Mucosa of gallbladder (tissue), 1 donor: ENCODE measurements around the gene PCDHGC4. TPM values are rescaled to one million over a fixed set of nuclear protein-coding genes. Genes with fewer than 3 reads are reported as not detected.
A peak's percentile ranks its signal among the peaks of the same experiment; 100 is the strongest.

Source experiments
- DNase-seq: peaks from one replicate; pipeline ENCODE4 v3.0.0-alpha.2; 2020; ENCODE audit warnings: low spot score
- total RNA-seq: library from RNA; stranded (reverse); gene quantifications from one replicate; pipeline ENCODE4 v1.2.1, GENCODE V29; 2021
- donor health status: DM: no; HTN: no; CAD: no.

PCDHGC4 gene
- total RNA-seq, 1 donor from 2014 or later: 2.6 TPM

DNA sequence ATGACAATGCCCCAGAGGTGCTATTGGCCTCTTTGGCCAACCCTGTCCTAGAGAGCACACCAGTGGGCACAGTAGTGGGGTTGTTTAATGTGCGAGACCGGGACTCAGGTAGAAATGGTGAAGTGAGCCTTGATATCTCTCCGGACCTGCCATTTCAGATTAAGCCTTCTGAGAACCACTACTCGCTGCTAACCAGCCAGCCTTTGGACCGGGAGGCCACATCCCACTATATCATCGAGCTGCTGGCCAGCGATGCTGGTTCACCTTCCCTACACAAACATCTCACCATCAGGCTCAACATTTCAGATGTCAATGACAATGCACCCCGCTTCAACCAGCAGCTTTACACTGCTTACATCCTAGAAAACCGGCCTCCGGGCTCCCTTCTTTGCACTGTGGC lies 5.4 kb downstream of the PCDHGC4 start:
- no peak for DNase-seq

DNA sequence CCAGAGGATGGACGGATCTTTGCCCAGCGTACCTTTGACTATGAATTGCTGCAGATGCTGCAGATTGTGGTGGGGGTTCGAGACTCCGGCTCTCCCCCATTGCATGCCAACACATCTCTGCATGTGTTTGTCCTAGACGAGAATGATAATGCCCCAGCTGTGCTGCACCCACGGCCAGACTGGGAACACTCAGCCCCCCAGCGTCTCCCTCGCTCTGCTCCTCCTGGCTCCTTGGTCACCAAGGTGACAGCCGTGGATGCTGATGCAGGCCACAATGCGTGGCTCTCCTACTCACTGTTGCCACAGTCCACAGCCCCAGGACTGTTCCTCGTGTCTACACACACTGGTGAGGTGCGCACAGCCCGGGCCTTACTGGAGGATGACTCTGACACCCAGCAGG lies 5.9 kb downstream of the PCDHGC4 start:
- no peak for DNase-seq

DNA sequence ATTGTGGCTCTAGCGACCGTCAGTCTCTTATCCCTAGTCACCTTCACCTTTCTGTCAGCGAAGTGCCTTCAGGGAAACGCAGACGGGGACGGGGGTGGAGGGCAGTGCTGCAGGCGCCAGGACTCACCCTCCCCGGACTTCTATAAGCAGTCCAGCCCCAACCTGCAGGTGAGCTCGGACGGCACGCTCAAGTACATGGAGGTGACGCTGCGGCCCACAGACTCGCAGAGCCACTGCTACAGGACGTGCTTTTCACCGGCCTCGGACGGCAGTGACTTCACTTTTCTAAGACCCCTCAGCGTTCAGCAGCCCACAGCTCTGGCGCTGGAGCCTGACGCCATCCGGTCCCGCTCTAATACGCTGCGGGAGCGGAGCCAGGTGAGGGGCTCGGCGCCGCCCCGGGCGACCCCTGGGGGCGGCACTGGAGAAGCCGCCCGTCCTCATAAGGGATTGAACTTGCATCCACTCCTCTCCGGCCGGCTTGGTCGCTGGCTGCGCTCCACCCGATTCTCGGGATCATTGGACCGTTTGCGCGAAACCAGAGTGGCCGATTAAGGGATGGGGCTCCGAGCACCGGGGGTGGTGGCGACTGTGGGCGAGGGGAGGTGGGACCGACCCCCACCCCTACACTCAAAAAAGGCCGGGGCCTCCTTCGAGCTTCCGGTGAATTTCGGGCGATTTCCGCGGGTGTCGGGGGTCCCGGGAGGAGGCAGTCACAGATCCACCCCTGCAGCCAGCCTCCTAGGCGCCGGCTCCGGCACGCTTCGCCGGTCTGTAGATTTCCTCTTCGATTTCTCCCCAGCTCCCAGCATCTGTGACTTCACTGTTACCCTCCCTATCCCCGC lies 6.7 kb downstream of the PCDHGC4 start:
- no peak for DNase-seq

DNA sequence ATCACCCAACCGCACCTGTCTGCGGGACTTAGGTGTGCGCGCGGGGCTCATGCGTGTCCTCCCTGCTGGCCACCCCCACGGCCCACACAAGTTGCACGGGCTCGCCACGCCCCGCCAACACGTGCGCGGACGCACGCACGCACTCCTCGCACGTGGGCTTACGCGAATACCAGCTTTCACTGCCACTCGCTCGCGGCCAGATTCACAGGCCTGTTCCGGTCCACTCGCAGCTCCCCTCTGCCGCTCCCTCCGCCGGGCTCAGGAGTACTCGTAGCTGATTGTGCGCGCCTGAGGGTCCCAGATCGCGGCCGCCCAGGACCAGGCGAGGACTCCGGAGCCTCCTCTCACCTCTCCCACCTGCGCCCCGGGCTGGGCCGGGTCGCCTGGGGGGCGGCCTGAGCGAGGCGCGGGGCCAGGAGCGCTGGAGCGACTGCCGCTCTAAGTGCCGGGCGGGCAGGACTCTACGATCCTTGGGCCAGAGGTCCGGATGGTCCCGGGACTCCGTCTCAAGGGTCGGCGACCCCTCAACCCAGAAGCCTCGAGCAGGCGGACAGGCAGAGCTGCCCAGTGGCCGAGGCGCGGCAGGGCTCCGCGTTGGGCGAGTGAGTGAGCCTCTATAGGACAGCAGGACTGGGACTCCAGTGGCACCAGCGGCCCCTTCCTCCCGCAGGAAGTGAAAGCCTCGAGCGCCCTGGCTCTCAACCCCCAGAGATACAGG lies 7.5 kb downstream of the PCDHGC4 start:
- no peak for DNase-seq

DNA sequence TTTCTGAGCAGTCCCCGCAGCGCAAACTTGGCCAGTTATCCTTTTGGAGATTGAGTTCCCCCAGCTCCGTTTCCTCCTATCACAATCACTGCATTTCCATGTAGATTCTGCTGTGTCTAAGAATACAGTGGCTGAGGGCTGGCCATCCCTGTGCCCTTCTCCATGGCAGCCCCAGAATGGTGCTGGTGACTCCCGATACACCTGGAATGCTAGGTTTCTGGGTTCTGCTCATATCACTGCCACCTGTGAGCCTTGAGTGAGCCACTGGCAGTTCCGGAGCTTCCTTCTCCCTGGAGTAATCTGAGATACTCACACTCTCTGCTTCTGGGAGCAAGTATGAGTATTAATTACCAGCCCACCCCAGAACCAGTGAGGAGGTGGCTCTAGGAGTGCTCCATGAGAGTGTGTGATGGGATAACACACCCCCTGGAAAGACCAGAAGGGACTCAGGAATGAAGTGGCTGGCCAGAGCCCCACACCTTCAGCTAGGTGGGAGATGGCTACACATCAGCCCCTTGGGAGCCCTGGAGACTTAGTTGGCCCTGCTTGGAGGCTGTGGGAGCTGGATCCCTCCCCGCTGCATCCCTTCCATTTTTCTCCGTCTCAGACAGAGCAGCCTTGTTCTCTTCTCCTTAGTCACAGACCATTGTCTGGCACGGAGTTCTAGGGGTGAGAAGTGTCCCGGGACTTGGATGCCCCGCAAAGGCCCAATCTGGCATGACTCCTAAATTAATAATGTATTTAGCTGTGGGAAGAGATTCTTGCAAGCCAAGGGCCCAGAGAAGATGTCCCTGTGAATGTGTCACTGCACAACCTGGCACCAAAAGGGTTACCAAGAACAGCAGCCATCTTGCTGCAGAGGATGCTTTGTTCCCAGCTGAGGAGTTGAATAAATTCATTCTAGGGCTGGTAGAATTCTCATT lies 8.9 kb downstream of the PCDHGC4 start:
- DNase-seq: no peak

DNA sequence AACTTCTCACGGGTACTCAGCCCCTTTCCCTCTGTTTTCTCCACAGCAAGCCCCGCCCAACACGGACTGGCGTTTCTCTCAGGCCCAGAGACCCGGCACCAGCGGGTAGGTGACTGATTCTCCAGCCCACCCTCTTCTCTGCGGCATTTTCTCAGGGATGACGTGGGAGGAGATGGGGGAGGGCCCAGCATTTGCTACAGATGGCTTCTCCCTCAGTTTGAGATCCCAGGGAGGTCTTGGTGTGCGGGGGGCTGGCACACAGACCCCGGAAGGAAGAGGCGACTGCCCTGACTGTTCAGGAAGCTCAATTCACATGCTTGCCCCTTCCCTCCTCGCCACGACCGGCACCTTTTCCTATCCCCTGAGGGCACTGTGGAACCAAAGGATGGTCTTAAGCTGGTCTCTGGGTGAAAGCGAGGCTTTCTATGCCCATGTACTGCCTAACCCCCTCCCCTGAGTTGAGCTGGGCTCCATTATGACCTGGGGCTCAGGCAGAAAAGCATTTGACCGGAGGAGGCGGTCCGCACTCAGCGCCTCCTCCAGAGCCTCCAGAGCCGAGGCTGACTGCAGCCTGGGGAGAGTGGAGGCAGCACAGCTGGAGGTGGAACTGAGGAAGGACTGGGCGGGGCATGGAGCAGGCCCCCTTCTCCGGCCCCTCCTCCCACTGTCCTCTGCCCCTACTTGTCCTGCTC lies 10.1 kb downstream of the PCDHGC4 start:
- no peak for DNase-seq

DNA sequence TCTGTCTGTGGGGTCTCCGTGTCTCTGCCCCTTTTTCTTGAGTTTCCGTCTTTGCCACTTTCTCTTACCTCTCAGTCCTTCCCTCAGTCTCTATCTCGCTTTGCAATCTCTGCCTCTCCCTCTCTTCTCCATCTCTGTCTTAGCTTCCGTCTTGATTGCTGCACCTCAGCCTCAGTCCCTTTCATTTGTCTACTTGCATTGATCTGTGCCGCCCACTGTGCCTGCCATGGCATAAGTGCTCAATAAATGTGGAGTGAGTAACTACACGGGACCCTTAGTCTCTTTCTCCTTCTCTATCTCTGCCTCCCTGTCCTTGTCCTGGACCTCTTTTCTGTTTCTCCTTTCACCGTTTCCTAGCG lies 10.6 kb downstream of the PCDHGC4 start:
- no peak for DNase-seq

DNA sequence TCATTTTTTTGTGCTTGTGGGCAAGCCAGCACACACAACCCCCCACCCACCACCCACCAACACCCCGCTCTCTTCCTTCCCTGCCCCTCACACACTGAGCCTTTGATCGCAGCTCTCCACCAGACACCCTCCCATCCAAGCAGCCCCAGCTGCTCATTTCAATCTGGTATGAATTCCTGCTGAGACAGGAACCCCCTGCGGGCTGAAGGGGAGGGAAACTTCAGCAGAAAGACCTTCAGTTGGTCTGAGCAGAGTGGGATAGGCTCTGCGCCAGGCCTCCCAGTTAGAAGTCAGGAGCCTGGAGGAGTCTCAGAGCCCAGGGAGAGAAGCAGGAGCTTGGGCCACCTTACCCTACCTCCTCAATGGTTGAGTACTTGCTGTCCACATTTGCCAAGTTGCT lies 11.2 kb downstream of the PCDHGC4 start:
- no peak for DNase-seq

DNA sequence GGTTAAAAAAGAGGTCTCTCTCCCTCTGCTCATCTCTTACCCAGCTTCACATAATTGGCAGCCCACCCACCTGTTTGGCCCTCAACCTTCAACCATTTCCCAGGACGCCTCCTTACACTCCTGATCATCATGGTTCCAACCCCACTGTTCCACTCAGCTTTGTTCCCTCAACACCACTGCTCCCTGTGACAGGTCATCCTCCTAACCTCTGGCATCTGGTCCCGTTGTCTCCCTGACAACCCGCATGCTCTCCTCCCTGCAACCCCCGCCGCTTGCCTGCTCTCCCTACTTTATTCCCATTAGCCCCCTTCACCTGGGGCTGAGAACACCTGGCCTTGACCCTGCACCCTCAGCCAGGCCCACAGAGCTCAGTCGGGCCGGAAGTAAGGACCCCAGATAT lies 16.9 kb downstream of the PCDHGC4 start:
- DNase-seq: no peak

DNA sequence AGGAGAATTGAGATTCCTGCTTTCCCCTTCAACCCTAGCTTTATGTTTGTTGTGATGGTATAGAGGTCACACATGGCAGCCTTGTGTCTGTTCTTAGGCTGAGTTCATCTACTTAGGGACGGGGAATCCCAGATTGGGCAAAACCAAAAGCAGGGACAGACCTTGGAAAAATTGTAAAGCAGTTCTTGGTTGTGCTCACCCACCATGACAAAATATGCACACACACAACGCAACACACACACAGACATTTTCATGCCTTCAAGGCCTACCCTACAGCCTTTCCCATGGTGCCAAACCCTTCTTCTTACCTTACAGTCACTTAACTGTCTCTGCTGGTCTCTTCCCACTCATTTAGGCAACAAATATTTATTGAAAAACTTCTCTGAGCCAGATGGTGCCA lies 18.9 kb downstream of the PCDHGC4 start:
- no peak for DNase-seq

DNA sequence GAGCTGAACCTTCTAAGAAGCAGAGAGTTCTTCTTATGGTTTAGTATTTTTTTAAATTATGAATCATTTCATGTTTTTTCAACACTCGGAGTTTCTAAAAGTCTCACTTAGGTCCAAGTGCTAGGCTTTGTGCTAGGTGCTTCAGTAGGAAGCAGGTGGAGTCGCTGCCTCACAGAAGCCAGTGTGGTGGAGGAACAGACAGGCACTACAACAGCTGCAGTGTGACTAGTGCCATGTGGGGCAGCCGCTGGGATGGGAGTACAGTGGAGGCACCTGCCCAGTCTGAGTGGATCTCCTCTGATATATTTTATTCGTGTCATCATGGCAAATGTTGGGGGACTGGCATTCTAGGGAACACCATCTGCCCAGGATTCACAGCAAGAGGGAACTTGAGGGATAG lies 19.4 kb downstream of the PCDHGC4 start:
- no peak for DNase-seq

DNA sequence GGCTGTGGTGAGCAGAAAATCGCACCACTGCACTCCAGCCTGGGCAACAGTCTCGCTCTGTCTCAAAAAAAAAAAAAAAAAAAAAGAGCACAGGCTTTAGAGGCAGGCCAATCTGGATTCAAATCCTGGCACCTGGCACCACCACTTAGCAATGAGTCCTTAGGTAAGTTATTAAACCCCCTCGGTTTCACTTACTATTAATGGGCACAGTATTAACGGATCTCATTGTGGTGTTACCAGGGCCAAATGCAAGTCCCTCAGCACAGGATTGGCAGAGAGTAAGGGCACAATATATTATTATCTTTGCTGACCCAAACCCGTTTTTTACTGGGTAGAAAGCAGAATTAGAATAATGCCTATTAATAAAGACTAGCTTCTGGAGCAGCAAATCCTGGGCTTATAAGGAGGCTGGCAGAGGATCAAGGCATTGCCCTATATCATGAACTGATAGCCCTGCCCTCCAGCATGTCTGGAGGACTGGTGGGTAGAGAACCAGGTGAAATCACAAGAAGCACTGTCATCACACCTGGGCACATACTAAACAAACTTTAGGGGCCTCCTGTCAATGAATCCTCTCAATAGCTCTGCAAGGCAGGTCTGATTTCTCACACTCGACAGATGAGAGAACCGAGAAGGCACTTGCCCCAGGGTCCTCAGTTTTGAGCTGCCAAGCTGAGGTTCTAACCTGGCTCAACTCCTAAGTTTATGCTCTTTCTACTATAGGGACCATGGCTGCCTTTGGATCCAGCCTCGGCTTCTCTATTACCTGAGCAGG lies 21.7 kb downstream of the PCDHGC4 start:
- no peak for DNase-seq

DNA sequence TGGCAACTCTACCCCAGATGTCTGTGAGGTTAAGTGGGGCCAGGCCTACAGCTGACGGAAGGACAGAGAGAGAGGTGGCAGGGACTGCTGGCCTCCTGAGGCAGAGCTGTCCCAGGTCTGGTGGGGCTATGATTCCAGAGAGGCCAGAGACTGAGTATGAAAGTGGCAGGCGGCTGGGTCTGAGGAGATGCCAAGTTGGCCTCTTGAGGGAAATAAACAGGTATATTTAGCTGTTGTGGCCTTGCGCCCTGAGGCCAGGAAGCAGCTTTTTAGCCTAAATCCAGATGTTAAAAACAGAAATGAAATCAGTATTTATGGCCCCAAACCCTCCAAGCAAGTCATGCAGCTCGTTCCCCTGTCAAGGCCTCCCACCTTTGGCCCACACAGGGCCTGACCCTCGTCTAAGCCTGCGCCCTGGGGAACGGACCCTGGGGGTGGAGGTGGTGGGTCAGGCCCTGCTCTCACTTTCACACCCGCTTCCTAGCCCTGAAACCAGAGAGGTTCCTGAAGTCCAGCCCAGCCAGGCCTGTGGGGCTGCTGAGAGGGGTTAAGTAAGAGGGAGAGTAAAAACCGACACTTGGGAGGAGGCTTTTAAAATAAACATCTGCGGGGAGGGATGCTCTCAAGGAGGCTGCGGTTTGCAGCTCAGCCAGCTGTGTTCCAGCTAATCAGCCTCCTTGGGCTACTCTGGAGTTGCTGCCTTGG lies 22.7 kb downstream of the PCDHGC4 start:
- no peak for DNase-seq

DNA sequence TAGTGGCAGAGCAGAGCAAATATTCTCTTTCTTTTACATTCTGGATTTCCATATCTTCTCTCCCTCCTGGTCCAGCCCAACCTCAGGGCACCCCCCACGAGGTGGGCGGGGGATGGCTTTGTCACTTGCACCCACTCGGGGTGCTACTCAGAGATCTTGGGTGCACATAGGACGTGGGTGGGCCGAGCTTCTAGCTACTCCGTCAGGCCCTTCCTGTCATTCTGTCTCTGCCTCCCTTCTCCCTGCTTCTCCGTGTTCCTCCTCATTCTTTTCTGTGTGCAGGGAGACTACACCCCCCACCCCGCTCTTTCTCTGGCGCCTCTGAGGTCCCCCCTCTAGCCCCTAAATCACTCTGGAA lies 23.6 kb downstream of the PCDHGC4 start:
- no peak for DNase-seq

DNA sequence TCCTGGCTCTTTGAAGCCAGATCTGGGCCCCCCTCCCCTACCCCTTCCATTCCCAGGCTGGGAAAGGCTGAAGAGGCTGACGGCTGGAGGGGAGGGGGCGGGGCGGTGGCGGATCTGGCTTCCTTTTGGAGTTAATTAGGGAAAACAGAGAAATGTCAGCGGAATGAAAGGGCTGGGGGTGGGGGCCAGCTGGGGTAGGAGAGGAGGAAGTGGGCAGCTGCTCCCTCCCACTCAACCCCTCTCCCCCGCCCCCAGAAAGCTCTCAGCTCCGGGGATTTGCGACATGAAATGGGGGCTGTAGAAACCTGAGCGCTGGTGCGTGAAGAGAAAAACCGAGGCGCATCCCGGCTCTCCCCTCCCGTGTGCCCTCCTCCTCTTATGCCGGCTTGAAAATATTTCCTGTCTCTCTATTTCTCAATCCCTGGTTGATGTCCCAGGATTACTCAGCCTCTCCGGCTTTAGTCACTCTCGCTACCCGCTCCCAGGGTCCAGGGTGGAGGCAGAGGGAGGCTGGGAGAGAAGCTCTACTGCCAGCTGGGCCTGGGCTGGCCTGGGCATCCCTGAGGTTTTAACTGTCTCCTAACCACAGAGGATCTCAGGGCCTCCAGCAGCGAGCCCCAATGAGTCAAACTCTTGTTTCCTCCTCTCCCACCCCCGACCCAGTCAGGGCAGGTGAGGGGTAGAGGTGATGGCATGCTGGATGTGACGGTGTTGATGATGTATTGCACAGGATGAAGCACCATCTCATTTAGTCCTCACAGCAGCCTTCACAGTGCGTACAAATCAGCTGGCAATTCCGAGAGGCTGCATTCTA lies 24.2 kb downstream of the PCDHGC4 start:
- peak; percentile 40 for DNase-seq

DNA sequence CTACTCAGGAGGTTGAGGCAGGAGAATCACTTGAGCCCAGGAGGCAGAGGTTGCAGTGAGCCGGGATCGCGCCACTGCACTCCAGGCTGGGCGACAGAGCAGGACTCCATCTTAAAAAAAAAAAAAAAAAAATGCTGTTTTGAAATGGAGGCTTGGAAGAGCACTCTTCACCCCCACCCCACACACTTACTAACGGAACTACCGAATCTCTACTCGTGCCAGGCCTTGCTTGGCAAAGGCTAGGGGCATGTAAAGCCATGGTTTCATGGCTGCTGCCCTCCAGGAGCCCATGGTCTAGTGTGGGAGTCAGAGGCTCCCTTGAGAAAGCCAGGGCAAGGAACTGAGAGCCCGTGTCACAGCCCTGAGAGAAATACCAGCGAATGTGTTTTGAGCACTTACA lies 25.3 kb downstream of the PCDHGC4 start:
- DNase-seq: no peak

DNA sequence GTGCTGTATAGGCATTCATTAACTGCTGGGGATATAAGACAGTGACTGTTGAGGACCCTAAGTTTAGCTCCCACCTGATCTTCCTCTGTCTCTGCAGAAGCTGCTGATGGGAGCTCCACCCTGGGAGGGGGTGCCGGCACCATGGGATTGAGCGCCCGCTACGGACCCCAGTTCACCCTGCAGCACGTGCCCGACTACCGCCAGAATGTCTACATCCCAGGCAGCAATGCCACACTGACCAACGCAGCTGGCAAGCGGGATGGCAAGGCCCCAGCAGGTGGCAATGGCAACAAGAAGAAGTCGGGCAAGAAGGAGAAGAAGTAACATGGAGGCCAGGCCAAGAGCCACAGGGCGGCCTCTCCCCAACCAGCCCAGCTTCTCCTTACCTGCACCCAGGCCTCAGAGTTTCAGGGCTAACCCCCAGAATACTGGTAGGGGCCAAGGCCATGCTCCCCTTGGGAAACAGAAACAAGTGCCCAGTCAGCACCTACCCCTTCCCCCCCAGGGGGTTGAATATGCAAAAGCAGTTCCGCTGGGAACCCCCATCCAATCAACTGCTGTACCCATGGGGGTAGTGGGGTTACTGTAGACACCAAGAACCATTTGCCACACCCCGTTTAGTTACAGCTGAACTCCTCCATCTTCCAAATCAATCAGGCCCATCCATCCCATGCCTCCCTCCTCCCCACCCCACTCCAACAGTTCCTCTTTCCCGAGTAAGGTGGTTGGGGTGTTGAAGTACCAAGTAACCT lies 26.2 kb downstream of the PCDHGC4 start:
- DNase-seq: no peak

DNA sequence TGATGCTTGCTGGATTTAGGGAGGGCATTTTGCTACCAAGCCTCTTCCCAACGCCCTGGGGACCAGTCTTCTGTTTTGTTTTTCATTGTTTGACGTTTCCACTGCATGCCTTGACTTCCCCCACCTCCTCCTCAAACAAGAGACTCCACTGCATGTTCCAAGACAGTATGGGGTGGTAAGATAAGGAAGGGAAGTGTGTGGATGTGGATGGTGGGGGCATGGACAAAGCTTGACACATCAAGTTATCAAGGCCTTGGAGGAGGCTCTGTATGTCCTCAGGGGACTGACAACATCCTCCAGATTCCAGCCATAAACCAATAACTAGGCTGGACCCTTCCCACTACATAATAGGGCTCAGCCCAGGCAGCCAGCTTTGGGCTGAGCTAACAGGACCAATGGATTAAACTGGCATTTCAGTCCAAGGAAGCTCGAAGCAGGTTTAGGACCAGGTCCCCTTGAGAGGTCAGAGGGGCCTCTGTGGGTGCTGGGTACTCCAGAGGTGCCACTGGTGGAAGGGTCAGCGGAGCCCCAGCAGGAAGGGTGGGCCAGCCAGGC lies 27.0 kb downstream of the PCDHGC4 start:
- DNase-seq: no peak
